Cardiac septum (tissue), 1 donor: ENCODE measurements around the gene GNPDA1. TPM values are rescaled to one million over a fixed set of nuclear protein-coding genes. Genes with fewer than 3 reads are reported as not detected.
"Not testable (repeated sequence)": the region's sequence is repeated elsewhere in the genome, so short reads cannot be mapped to it uniquely, and the experiment has no call there.

Experiments
- DNase-seq: peaks from one replicate; pipeline ENCODE4 v3.0.0-alpha.2; 2020; ENCODE audit warnings: low spot score
- intact Hi-C: fragments of 100-400 bp; cut with DNase I; formaldehyde crosslinking; loops from one replicate; pipeline ENCODE4 v1.14.0; 2022
- long read RNA-seq: library from polyadenylated mRNA; unstranded; transcript quantifications from one replicate; pipeline ENCODE4 v2.0.0, GENCODE V29; 2021
- total RNA-seq: library from RNA; stranded (reverse); fragmentation: NEBNext Ultra II Directional; extraction: Animal tissue kit (Norgen Biotek cat#: 25700); gene quantifications from one replicate; pipeline ENCODE4 v1.2.1, GENCODE V29; 2021
- donor health status: DM: no; HTN: no; CAD: no.

GNPDA1 gene
- 17.3 TPM for total RNA-seq
- long read RNA-seq, transcript GNPDA1-201 (7 exons, 2,273 nt) = major isoform, 34 of 40 reads
- long read RNA-seq, partial matches to known transcripts = 1 of 40 reads
- long read RNA-seq, other reads (novel, unspliced or antisense) = 4 of 40 reads

GRCh38 chr5:142012792-142013388 is at the start of gene GNPDA1:
Gene GNPDA1, minus strand, starts transcription at chr5:142013027. Its CDS starts 992 bp downstream, at chr5:142012035.
- DNase-seq = peak; percentile 93
- intact Hi-C loops = loop anchor here (2.0 to 10.0 kb wide), 4 partner anchors 49 to 532 kb away; partner anchors contain the start of gene NDFIP1

- DNase-seq = no peak
These were observed 46.6 kb upstream of the GNPDA1 start for GRCh38 chr5:142059304-142059940.

GRCh38 chr5:142057697-142058056 is 44.9 kb upstream of the GNPDA1 start:
- no peak for DNase-seq

More at GRCh38 chr5:142059304-142059940, 46.6 kb upstream of the GNPDA1 start:
- intact Hi-C loops = no loop called here

GRCh38 chr5:142056816-142057696 is 44.2 kb upstream of the GNPDA1 start:
- no peak for DNase-seq
- intact Hi-C loops = no loop called here

More at GRCh38 chr5:142057697-142058056, 44.9 kb upstream of the GNPDA1 start:
- intact Hi-C loops = no loop called here

- no peak for DNase-seq
- intact Hi-C loops = no loop called here
These were observed 42.5 kb upstream of the GNPDA1 start for GRCh38 chr5:142055301-142055700.

GRCh38 chr5:142053426-142054151 is 40.8 kb upstream of the GNPDA1 start:
- no peak for DNase-seq
- intact Hi-C loops = loop anchor here (5.0 kb wide), 1 partner anchor 36 kb away; no protein-coding TSS in a partner anchor

- intact Hi-C loops = loop anchor here (5.0 kb wide), 1 partner anchor 35 kb away; no protein-coding TSS in a partner anchor
- not testable (repeated sequence) for DNase-seq
These were observed 39.2 kb upstream of the GNPDA1 start for GRCh38 chr5:142052026-142052425.

GRCh38 chr5:142048272-142048671 is 35.4 kb upstream of the GNPDA1 start:
- intact Hi-C loops = no loop called here

GRCh38 chr5:142046191-142046590 is 33.4 kb upstream of the GNPDA1 start:
- intact Hi-C loops = no loop called here
- DNase-seq = no peak

More at GRCh38 chr5:142048272-142048671, 35.4 kb upstream of the GNPDA1 start:
- DNase-seq = no peak

- intact Hi-C loops, DNase-seq: not testable (repeated sequence)
These were observed 28.1 kb upstream of the GNPDA1 start for GRCh38 chr5:142040881-142041280.

- DNase-seq = no peak
- intact Hi-C loops = no loop called here
These were observed 27.5 kb upstream of the GNPDA1 start for GRCh38 chr5:142040285-142040684.

GRCh38 chr5:142038735-142039134 is 25.9 kb upstream of the GNPDA1 start:
- intact Hi-C loops = no loop called here

GRCh38 chr5:142037599-142037998 is 24.8 kb upstream of the GNPDA1 start:
- DNase-seq, intact Hi-C loops: not testable (repeated sequence)

More at GRCh38 chr5:142038735-142039134, 25.9 kb upstream of the GNPDA1 start:
- no peak for DNase-seq

- intact Hi-C loops = no loop called here
- no peak for DNase-seq
These were observed 24.1 kb upstream of the GNPDA1 start for GRCh38 chr5:142036918-142037317.

GRCh38 chr5:142034994-142035393 is 22.2 kb upstream of the GNPDA1 start:
- DNase-seq = no peak
- intact Hi-C loops = no loop called here

GRCh38 chr5:142033632-142034567 is 21.1 kb upstream of the GNPDA1 start:
- intact Hi-C loops = not testable (repeated sequence)

GRCh38 chr5:142032747-142033631 is 20.2 kb upstream of the GNPDA1 start:
- intact Hi-C loops = no loop called here
- DNase-seq = no peak

More at GRCh38 chr5:142033632-142034567, 21.1 kb upstream of the GNPDA1 start:
- not testable (repeated sequence) for DNase-seq
